ENCODE data around the gene SCARF2.
"Not testable (repeated sequence)": the region's sequence is repeated elsewhere in the genome, so short reads cannot be mapped to it uniquely, and the experiment has no call there.

The SCARF2 gene

DNA sequence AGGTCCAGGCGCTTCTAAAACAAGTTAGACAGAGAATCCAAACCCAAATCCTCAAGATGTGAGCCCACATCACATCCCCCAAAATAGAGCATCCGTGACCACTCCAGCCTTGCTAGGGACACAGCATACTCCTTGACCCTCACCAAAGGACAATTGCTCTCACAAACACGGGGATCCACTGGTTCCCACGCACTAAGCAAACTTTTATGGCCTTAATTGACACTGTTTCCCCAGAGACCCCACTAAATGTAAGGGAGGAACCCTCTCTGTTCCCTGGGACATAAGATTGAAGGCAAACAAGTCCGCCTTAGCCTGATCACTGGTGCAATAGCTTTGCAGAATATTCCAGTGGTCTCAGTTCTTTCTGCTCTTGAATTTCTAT, 23.6 kb downstream of the SCARF2 start:
- no peak for DNase-seq (ENCODE audit: low read depth in 3 of 3, low spot score in 1 of 3)

DNA sequence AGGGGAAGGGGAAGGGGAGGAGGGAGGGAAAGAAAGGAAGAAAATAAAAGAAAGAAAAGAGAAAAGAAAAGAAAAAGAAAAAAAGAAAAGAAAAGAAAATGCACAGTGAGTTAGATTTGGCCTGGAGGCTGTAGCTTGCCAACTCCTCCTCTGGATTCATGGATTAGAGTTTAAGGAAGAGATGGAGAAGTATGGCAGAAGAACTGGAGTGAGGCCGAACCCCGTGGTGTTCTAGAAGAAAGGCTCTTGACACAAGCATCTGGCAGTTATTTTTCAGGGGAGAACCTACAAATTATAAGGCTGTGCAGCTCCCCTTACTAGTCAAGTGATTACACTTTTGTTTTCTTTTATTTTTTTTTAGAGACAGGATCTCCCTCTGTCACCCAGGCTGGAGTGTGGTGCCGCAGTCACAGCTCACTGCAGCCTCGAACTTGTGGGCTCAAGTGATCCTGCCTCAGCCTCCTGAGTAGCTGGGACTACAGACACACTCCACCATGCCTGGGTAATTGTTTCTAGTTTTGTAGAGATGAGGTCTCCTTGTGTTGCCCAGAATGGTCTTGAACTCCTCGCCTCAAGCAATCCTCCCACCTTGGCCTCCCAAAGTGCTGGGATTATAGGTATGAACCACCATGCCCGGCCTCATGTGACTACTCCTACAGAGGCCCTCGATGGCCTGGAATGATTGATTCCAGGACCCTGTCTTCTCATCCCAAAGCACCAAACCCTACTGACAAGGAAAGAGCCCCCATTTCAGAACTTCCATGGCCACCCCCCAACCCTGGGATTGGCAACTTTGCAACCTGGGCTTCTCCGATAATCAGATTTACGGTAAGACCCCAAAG, 24.2 kb downstream of the SCARF2 start:
- no peak for DNase-seq (ENCODE audit: low read depth in 3 of 3, low spot score in 1 of 3)

DNA sequence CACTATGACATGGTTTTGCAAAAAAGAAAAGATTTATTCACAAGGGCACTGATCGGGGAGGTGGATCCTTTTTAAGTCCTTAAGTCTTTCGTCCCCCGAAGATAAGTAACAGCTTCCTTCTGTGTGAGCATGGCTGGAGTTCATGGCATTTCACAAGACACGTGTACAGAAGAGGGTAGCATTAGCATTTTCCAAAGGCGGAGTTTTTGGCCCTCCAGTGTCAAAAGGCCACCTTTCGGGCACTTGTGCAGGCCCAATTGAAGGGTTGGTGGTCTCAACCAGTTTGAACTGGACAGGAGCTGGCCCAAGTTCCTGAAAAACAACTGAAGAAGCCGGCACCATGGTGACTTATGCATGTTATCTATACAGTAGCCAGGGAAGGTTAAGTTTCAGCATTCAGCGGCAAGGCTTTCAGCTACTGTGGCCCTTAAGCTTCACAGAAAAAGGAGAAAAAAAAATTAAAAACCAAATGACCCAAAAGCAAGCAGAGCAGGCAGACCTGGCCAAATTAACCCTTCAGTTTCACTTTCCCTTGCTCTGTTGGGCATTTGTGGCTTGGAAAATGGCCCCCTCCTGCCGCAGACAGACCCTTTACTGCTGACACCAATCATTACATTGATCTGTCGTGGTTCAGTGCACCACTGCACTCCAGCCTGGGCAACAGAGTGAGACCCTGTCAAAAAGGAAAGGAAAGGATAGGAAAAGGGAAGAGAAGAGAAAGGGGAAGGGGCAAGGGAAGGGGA, 25.0 kb downstream of the SCARF2 start:
- DNase-seq (ENCODE audit: low read depth in 3 of 3, low spot score in 1 of 3), result no peak

DNA sequence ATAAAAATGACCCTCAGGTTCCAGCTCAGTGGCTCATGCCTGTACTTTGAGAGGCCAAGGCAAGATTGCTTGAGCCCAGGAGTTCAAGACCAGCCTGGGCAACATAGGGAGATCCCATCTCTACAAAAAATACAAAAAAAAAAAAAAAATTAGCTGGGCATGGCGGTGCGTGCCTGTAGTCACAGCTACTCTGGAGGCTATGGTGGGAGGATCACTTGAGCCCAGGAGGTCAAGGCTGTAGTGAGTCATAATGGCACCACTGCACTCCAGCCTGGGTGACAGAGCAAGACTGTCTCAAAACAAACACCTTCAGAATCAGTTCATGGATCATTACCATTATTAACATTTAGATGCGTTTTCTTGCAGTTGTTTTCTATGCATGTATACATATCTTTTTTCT, 28.2 kb downstream of the SCARF2 start:
- not testable (repeated sequence) for DNase-seq (ENCODE audit: low read depth in 3 of 3, low spot score in 1 of 3)

DNA sequence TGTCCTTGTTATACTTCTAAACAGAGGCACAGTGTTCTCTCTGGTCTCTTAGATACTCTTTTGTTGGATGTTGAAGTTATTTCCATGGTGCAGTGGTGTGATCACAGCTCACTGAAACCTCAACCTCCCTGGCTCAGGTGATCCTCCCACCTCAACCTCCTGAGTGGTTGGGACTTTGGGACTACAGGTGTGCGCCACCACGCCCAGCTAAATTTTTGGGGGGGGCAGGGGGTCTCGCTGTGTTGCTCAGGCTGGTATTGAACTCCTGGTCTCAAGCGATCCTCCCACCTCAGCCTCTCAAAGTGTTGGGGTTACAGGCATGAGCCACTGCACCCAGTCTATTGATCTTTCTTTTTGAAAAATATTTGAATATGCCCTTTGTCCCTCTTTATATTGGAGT, 28.7 kb downstream of the SCARF2 start:
- DNase-seq (ENCODE audit: low read depth in 3 of 3, low spot score in 1 of 3), result no peak

DNA sequence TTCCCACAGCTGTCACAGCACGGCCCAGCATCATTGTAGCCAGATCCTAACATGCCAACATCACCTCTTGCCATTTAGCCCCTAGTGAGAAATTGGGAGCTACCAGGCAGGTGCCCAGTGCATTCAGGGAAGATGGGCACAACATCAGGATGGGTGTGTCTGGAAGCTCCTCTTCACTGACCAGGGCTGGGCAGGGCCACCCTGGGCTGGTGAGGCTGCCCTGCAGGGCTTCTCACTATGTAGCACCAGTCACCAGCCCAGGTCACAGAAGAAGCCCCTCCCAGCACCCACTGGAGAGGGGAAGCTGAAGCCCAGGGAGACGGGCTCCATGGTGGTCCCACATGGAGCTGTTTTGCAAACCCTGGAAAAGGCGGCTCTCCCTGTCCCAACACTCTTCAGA, 29.8 kb downstream of the SCARF2 start:
- DNase-seq (ENCODE audit: low read depth in 3 of 3, low spot score in 1 of 3), result no peak

DNA sequence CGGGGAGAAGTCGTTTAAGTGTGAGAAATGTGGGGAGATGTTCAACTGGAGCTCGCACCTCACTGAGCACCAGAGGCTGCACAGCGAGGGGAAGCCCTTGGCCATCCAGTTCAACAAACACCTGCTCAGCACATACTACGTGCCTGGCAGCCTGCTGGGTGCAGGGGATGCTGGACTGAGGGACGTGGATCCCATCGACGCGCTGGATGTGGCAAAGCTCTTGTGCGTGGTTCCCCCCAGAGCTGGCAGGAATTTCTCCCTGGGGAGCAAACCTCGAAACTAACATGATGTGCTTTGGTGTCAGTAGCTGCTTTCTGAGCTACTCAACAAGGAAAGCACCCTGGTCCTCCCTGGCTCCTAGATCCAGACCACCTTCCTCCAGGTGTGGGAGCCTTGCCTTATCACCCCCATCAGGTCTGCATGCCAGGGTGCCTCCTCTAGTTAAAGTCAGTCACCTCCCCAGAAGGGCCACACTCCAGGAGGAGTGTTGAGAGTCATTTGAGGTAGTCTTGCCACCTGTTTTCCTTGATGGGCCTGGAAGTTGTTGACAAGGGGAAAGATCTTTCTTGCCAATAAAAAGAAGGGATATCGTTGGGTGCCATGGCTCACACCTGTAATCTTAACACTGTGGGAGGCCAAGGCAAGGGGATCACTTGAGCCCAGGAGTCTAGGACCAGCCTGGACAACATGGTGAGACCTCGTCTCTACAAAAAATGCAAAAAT, 30.8 kb downstream of the SCARF2 start:
- DNase-seq (ENCODE audit: low read depth in 3 of 3, low spot score in 1 of 3), result no peak

DNA sequence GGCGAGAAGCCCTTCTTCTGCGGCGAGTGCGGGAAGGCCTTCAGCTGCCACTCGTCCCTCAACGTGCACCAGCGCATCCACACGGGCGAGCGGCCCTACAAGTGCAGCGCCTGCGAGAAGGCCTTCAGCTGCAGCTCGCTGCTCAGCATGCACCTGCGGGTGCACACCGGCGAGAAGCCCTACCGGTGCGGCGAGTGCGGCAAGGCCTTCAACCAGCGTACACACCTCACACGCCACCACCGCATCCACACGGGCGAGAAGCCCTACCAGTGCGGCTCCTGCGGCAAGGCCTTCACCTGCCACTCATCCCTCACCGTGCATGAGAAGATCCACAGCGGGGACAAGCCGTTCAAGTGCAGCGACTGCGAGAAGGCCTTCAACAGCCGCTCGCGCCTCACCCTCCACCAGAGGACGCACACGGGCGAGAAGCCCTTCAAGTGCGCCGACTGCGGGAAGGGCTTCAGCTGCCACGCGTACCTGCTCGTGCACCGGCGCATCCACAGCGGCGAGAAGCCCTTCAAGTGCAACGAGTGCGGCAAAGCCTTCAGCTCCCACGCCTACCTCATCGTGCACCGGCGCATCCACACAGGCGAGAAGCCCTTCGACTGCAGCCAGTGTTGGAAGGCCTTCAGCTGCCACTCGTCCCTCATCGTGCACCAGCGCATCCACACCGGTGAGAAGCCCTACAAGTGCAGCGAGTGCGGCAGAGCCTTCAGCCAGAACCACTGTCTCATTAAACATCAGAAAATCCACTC, 31.5 kb downstream of the SCARF2 start:
- no peak for DNase-seq (ENCODE audit: low read depth in 3 of 3, low spot score in 1 of 3)

DNA sequence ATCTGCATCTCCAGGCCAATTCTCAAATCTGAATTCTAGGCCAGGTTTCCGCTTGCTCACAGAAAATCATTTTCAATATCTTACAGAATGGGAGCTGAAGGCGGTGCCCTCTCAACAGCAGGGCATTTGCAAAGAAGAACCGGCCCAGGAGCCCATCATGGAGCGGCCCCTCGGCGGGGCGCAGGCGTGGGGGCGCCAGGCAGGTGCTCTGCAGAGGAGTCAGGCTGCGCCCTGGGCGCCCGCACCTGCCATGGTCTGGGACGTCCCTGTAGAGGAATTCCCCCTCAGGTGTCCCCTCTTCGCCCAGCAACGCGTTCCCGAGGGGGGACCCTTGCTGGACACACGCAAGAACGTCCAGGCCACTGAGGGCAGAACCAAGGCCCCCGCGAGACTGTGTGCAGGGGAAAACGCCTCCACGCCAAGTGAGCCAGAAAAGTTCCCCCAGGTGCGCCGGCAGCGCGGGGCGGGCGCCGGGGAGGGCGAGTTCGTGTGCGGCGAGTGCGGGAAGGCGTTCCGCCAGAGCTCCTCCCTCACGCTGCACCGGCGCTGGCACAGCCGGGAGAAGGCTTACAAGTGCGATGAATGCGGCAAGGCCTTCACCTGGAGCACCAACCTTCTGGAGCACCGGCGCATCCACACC, 32.2 kb downstream of the SCARF2 start:
- DNase-seq (ENCODE audit: low read depth in 3 of 3, low spot score in 1 of 3), result no peak

DNA sequence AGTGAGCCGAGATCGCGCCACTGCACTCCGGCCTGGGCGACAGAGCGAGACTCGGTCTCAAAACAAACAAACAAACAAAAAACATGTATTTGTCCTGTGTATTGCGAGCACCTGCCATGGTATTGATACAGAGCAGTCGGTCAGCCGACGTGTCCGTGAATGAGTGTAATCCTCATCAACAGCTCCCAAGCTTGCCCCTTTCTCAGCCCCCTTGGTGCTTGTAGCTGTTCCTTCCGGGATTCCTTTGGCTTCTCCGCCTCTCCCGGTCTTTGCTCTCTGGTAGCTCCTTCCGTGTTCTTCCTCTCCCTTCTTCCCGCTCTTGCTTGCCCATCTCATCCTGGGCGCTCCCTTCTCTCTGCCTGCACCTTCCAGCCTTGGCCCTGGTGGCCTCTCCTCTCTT, 32.7 kb downstream of the SCARF2 start:
- no peak for DNase-seq (ENCODE audit: low read depth in 3 of 3, low spot score in 1 of 3)

DNA sequence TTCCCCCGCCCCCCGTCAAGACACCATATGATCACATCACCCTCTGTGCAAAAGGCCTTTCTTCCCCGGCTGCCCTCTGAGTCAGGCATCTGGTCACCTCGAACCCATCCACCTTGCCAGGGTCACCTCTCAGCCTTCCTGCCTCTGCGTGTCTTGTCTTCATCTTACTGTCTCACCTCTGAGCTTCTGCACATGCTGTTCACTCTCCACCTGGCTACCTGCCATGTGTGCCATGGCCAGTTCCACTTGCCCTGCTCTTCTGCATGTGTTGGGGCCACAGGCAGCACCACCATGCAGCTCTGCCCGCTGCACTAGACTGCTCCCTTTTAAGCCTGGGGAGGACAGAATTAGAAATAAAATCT, 33.9 kb downstream of the SCARF2 start:
- DNase-seq (ENCODE audit: low read depth in 3 of 3, low spot score in 1 of 3), result no peak

DNA sequence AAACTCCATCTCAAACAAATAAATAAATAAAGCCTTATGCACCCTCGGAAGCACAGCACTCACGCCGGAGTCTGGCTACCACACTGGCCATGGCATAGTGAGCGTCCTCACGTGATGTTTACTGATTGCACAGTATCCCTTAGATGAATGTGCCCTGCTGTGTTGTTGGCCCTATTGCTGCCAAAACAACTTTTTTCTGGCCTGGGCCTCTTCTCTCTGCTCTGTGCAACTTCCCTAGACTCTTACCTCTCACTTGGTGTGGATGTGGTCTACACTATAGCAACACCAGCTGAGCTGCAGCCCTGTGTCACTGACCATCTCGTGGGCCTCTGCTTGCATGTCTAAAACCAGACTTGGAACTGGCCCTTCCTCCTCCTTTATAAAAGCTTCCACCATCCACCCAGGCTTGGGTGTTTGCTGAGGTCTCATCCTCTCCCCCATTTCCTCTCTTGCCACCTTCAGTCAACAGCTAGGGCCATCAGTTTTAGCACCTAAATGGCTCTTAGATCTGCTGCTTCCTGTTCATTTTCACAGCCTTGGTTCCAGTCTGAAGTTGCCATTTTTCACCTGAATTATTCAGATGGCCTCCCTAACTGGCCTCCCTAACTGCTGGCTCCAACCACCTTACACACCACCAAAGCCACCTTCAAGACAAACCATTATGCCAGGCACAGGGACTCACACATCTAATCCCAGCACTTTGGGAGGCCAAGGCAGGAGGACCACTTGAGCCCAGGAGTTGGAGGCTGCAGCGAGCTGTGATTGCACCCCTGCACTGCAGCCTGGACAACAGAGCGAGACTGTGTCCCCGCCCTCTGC, 34.5 kb downstream of the SCARF2 start:
- DNase-seq (ENCODE audit: low read depth in 3 of 3, low spot score in 1 of 3), result no peak

DNA sequence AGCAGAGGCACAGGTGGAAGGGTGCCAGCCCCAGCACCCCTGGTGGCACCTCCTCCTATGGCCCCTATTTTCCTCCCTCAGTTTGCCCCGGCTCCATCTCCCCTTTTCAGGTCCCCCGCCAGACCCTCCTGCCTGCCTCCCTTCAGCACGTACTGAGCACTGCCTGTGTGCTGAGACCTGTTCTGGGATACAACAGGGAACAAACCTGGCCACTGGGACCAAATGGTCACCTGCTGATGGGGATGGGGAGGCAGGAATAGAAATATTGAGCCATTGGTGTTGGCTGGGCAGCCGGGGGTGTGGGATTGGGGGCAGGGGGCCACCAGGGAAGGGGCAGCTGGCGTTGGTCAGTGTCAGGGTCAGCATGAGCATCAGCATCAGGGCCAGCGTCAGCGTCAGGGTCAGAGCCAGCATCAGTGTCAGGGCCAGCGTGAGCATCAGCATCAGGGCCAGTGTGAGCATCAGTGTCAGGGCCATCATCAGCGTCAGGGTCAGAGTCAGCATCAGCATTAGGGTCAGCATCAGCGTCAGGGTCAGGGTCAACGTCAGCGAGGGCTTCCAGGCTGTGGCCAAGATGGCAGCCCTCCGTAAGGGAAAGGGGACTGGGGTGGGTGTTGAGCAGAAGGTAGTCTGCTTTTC, 36.1 kb downstream of the SCARF2 start:
- no peak for DNase-seq (ENCODE audit: low read depth in 3 of 3, low spot score in 1 of 3)

DNA sequence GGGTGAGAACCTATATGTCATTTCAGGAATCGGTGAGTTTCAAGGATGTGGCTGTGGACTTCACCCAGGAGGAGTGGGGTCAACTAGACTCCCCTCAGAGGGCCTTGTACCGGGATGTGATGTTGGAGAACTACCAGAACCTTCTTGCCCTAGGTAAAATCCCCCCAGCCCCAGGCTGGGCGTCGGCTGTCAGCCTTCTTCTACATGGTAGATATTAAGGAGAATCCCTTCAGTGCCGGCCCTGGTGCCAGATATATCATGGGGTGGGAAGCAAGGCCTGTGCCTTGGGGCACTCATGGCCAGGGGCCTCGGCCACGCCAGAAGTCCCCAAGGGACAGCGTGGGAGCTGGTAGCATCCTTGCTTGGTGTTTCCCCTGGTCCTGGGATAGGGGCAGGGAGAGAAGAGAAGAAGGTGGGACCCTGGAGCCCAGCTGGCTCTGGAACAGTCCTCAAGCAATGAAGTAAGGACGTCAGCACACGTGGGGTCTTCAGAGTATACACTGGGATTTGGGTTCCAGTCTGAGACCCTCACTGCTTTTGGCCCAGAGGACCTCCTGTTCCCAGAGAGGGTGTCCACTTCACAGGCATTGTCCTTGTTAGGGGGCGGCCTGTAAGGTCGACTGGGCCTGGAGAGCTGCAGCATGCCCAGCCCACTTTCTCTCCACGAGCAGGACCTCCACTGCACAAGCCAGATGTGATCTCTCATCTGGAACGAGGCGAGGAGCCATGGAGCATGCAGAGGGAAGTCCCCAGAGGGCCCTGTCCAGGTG, 36.8 kb downstream of the SCARF2 start:
- no peak for DNase-seq (ENCODE audit: low read depth in 3 of 3, low spot score in 1 of 3)

DNA sequence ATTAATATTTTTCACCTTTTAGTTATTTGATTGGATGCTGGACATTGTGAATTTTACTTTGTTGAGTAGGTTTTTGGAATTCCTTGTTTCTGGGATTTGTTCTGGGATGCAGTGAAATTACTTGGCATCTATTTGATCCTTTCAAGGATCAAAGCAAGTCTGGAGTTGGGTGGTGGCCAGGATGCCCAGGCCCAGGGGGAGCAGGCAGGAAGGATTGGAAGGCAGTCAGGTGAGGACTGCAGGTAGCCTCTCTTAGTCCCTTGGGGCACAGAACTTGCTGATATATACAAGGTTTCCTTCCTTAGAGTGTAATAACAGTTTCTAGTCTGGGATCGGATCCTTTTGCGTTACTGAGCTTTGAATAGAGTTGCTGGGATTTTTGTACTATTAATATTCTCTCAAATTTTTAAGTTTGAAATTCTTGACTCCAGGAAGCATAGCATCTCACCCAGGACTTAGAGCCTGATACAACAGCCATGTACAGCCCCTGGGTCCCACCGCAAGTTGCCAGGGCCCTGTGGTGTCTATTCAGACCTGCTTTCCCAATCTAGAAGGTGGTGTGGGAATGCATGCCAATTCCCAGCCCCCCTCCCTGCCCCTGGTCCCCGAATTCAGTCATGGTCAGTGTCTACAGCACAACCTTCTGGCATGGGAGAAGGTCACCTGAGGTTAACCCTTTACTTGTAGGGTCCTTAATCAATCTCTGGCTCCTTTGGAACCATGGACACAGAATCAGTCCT, 37.6 kb downstream of the SCARF2 start:
- no peak for DNase-seq (ENCODE audit: low read depth in 3 of 3, low spot score in 1 of 3)

DNA sequence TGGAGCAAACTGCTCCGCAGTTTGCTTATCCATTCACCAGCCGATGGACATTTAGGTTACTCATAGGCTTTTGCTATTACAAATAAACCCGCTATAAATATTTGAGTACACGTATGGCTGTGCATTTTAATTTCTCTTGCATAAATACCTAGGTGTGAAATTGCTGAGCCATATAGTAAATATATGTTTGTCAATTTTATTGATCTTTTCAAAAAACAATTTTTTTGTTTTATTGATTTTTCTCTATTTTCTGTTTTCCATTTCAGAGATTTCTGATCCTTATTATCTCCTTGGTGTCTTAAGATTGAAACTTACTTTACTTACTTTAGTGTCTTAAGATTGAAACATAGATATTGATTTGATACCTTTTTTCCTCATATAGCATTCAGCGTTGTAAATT, 39.2 kb downstream of the SCARF2 start:
- no peak for DNase-seq (ENCODE audit: low read depth in 3 of 3, low spot score in 1 of 3)

DNA sequence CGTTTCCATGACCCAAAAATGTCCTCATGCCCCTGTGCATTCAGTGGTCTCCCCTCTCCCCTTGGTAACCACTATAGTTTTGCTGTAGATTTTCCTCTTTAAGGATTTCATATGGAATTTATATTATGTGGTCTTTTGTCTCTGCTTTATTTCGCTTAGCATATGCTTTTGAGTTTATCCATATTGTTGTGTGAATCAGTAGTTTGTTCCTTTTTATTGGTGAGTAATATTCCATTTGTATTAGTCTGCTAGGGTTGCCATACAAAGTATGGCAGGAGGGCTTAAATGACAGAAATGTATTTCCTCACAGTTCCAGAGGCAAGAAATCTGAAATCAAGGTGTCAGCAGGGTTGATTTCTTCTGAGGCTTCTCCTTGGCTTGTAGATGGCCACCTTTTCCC, 40.1 kb downstream of the SCARF2 start:
- no peak for DNase-seq (ENCODE audit: low read depth in 3 of 3, low spot score in 1 of 3)

DNA sequence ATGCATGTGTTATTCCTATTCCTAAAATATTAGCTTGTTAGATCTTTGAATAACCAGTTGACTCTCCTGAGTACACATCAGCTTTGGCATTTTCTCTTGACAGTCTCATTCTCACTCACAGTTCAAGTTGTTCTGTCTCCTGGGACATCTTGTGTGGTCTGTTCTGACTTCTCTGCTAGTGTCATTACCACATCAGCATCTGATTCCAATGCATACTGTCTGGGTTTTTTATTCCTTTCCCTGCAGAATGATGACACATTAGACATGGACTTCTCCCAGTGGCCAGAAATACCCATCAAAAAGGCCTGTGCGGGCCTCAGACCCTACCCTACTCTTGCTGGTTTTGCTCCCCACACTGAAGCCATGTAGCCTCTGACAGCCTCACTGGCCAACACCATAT, 41.0 kb downstream of the SCARF2 start:
- no peak for DNase-seq (ENCODE audit: low read depth in 3 of 3, low spot score in 1 of 3)
